Thoracic aorta (tissue), 2 donors: Measurements from ENCODE around the gene BLID. TPM values are rescaled to one million over a fixed set of nuclear protein-coding genes. Genes with fewer than 3 reads are reported as not detected.

ENCODE experiments used
- ATAC-seq: fragments of 150-250 bp; one replicate; pipeline ENCODE4 v1.8.0; 2017; ENCODE audit warnings: low read depth; ENCODE audit not compliant: insufficient number of reproducible peaks, low FRiP score
- DNase-seq: peaks from one replicate; pipeline ENCODE4 v3.0.0-alpha.2; 2020; ENCODE audit warnings: low spot score
- H3K27ac ChIP-seq, 2 donors: fragments of 200-600 bp; sonication (generic); 1 replicate in 1 of 2; 2 replicates in 1 of 2; pipeline ENCODE4 v1.5.1; 2016; ENCODE audit warnings: mild to moderate bottlenecking in 2 of 2, moderate library complexity in 2 of 2
- H3K27me3 ChIP-seq: fragments of 200-600 bp; sonication (generic); replicated peaks from 2 replicates; pipeline ENCODE4 v1.6.0; 2016; ENCODE audit warnings: mild to moderate bottlenecking; ENCODE audit not compliant: insufficient read depth
- H3K36me3 ChIP-seq: fragments of 200-600 bp; sonication (generic); one replicate; pipeline ENCODE4 v1.5.1; 2016
- H3K4me1 ChIP-seq, 2 donors: fragments of 200-600 bp; sonication (generic); 1 replicate in 1 of 2; 2 replicates in 1 of 2; pipeline versions ENCODE4 v1.5.1 to v1.6.0; 2016; ENCODE audit warnings: low read depth in 2 of 2, mild to moderate bottlenecking in 1 of 2; ENCODE audit not compliant: control insufficient read depth in 1 of 2
- H3K4me3 ChIP-seq: fragments of 200-600 bp; sonication (generic); 2 replicates; pipeline ENCODE4 v1.5.1; 2016; ENCODE audit warnings: mild to moderate bottlenecking
- H3K9me3 ChIP-seq: fragments of 200-600 bp; sonication (generic); 2 replicates; pipeline ENCODE4 v1.5.1; 2016
- total RNA-seq, 2 donors: library from RNA; depleted of rRNA; stranded (reverse); fragments of >200 nt; gene quantifications; one replicate each; pipeline versions ENCODE4 v1.1.0 to v1.2.3, GENCODE V29; 2016
- TF ChIP-seq, protein P1 (sequence below): fragments of 200-600 bp; sonication (generic); IDR thresholded peaks from one replicate; pipeline ENCODE4 v1.5.1; 2019; ENCODE audit warnings: antibody characterized with exemption

BLID gene
- total RNA-seq, 2 donors from 2014 or later, result 24.6 to 53.4 TPM

DNA sequence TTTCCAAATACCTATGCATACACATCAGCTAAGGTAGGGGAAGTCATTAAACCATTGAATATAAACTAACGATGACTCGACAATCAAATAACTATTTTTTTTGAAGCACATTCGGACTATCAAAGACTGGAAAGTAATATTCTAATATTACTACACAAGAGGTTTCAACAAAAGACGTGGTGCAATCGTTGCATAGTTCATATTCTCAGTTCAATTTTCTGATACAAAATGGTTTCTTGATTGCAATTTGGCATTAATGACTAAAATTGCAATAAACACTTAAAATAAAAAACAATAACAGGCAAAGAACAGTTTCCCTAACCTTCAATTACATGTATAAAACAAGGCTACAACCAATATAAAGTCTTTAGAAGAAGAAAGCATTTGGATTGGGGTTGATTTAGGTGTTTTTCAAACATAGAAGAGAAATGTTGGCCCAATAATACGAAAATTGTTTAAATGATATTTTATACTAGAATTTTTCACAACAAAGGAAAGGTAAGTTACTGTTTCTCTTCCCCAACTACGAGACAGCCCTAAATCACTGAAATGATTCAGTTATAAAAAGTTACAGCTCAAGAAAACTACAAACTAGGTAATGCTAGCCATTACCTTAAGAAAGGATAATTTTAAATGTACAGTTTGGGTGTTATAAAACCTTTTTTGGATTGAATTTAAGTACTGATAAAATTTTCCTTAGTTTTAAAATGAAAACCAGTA is 17.6 kb downstream of the BLID start:
- TF ChIP-seq, protein P1, sequence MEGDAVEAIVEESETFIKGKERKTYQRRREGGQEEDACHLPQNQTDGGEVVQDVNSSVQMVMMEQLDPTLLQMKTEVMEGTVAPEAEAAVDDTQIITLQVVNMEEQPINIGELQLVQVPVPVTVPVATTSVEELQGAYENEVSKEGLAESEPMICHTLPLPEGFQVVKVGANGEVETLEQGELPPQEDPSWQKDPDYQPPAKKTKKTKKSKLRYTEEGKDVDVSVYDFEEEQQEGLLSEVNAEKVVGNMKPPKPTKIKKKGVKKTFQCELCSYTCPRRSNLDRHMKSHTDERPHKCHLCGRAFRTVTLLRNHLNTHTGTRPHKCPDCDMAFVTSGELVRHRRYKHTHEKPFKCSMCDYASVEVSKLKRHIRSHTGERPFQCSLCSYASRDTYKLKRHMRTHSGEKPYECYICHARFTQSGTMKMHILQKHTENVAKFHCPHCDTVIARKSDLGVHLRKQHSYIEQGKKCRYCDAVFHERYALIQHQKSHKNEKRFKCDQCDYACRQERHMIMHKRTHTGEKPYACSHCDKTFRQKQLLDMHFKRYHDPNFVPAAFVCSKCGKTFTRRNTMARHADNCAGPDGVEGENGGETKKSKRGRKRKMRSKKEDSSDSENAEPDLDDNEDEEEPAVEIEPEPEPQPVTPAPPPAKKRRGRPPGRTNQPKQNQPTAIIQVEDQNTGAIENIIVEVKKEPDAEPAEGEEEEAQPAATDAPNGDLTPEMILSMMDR, result no peak
- H3K27ac ChIP-seq, result peak overlapping the region; percentile 91 to 96
- no peaks in the 10 kb centered on the region for H3K36me3 ChIP-seq
- no peak for ATAC-seq
- H3K4me3 ChIP-seq, result peak overlapping the region; percentile 91
- no peaks in the 10 kb centered on the region for H3K27me3 ChIP-seq
- no peaks in the 10 kb centered on the region for H3K9me3 ChIP-seq
- peaks cover 12 to 25% of the 10 kb centered on the region in 2 donors for H3K4me1 ChIP-seq
- DNase-seq, result no peak

DNA sequence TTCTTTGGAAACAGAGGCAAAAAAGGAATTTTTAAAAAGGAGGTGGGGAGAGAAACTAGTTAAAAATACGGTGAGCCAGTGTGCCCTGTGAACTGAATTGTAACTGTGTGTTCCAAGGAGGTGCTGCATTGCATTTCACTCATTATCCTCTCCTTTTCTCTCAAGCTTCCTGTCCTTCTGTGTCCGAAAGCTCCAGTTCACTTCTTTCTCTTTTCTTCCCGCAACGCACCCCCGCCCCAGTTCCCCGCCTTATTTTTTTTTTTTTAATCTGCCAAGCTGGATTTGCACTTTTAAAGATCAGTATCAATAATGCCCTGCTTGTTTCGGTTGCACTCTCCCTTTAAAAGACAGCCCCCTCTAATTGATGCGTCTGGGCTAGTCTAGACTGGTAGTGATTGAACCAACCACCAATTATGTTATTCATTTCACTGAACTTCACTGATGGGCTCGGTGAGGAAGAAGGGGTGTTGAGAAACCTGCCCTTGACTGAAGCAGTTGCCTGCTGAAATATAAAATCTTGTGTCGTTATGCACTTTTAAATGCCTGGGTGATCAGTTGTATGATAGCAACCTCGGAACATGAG is 18.5 kb downstream of the BLID start:
- DNase-seq, result no peak
- TF ChIP-seq, protein P1, result no peak
- H3K9me3 ChIP-seq, result no peaks in the 10 kb centered on the region

DNA sequence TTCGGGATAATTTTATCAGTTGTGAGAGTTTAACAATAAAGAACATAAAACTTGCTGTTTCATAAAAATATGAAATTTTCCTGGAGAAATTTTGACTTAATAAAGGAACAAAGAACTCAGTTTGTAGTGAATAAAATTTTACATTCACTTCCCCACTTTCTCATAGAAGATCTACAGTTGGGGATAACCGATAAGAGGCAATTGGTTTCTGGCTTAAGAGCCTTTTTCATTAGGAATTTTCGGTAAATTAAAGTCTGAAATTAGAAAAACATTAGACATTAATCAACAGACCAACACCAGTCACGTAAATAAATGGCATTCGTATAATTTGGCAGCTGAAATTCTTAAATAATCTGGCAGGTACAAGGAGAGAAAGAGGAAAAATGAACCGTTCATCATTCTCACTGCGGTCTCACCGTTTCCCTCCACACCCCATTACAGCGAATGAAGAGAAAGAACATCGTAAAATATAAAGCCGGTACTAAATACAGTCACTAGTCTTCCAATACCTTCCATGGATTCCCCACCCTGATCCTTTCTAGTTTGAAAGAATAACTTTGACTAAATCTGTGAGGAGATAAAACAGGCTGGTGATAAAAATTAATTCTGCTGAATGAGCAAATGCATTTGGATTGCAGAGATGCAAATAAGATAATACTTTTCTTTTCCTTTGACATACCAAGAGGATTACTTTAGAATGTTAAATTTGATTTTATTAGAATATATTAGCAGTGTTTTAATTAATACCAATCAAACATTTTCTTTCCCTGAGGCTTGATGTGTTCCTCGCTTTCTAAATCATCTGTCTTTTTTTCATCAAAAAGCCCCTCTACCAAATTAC is 19.5 kb downstream of the BLID start:
- DNase-seq (no peak), ATAC-seq (no peak)
- Histone ChIP-seq H3K27me3 (no peaks in the 10 kb centered on the region), H3K4me1 (peaks cover 12 to 29% of the 10 kb centered on the region in 2 donors), H3K36me3 (no peaks in the 10 kb centered on the region), H3K9me3 (no peaks in the 10 kb centered on the region), H3K27ac (peak overlapping the region; percentile 91 to 96), H3K4me3 (peak overlapping the region; percentile 91)
- TF ChIP-seq, protein P1, result no peak

More for the DNA sequence above, 18.5 kb downstream of the BLID start:
- Histone ChIP-seq H3K4me1 (peaks cover 10 to 25% of the 10 kb centered on the region in 2 donors), H3K36me3 (no peaks in the 10 kb centered on the region), H3K27ac (peak overlapping the region; percentile 91 to 96), H3K27me3 (no peaks in the 10 kb centered on the region), H3K4me3 (peak overlapping the region; percentile 91)
- ATAC-seq, result no peak

DNA sequence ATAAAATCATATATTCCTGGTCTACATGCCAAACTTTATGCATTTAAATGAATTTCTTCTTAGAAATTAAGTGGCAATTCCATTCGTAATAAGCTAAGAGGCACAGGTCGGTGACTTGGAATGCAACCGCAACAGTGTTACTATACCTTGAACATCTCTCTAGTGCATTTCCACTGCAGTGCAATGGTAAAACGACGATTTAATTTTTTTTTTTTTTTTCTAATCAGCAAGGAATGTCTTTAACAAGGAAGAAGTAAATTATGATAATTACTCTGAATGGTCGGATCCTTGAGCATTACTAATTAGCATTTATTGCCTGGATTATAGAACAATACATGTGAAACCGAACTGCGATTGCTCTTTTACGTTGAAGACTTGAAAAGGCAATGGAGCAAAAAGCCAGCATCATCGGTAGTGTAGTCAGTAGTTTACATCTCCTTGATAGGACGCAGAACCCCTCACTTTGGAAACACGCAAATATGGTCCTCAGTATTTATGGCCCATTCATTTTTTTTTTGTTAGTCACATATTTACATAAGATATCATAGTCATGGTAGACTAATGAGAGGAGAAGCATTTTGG is 20.2 kb downstream of the BLID start:
- no peaks in the 10 kb centered on the region for H3K36me3 ChIP-seq
- TF ChIP-seq, protein P1, result no peak

More for the DNA sequence above, 20.2 kb downstream of the BLID start:
- Histone ChIP-seq H3K27me3 (no peaks in the 10 kb centered on the region), H3K4me1 (peaks cover 19 to 33% of the 10 kb centered on the region in 2 donors), H3K9me3 (no peaks in the 10 kb centered on the region), H3K4me3 (peak overlapping the region; percentile 91), H3K27ac (peak overlapping the region; percentile 91 to 96)
- DNase-seq (no peak), ATAC-seq (no peak)
